HG03095 (cell line): ENCODE results near the gene TEN1.

ENCODE experiments used
- ATAC-seq: cut with Tn5 transposase; IDR thresholded peaks from one replicate; pipeline ENCODE4 v1.9.1; 2021; ENCODE audit warnings: moderate library complexity; ENCODE audit not compliant: unreplicated experiment

Gene TEN1

DNA sequence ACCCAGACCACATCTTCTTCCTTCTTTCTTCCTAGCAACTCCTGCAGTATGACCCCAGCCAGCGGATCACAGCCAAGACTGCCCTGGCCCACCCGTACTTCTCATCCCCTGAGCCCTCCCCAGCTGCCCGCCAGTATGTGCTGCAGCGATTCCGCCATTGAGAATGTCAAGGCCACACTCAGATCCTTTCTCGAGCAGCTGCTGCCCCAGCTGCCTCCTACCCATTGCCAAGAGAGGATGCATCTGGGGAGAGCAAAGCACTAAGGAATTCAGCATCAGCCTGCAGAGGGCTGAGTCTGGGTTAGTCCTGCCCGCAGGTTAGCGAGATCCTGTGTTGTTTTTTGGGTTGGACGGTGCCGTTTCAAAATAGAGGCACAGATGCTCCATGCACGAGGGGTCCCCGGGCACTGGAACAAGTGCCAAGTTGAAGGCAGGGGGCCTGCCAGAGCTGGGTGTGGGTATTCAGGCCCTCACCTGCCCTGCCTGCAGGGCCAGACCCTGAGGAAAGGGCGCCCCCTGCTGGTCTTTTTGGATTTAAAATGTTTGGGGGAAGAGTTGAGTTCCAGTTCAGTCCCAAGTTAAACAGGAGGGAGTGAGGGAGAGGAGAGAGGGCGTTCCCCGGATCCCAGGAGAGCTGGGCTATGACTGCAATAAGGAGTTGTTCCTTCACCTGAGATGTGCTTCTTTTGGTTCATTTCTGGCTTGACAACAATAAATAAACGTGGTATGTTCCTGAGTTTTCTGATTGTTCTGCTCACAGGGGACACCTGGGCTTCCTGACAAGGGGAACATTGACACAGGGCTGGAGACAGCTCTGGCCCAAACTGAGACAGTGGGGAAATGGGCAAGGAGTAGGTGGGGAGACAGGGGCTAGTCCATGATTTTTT lies 26.5 kb downstream of the TEN1 start:
- ATAC-seq, result no peak

DNA sequence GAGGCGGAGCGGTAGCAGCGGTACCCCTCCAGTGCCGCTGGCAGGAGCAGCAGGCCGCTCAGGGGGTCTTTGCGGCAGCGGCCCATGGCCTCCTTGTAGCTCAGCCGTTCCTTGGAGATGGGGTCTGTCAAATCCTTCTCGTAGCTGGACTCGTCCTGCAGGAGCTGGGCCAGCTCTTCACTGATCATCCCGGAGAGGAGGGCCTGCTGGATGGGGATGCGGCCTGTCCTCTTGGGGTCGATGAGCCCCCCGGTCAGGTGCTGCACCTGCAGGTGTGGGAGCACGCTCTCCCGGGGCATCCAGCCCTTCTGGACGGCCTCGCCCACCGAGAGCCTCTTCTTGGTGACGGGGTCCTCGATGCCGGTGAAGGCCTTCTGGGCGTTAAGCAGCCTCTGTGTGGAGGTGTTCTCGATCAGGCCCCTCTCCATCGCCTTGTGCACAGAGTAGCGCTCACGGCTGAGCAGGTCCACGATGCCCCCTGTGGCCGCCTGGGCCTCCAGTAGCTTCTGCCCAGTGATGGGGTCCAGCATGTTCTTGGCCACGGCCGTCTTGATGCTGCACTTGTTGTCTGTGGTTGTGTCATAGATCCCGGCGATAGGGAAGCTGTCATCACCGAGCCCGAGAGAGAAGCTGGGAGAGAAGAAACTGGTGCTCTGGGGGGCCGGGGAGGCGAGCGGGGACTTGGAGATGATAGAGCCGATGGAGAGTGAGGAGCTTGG lies 28.2 kb downstream of the TEN1 start:
- ATAC-seq, result no peak

DNA sequence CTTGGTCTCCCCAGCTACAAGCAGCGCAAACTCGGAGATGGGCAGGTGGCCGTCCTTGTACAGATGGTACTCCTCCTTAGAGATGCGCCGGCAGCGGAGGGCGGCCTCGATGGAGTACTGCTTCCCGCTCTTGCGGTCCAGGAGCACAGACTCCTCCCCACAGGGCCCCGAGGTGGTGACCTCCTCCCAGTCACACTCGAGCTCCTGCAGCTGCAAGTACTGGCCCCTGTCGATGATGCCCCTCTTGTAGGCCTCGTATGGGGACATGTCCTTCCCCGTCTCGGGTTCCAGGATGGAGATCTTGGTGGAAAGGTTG lies 28.8 kb downstream of the TEN1 start:
- no peak for ATAC-seq

DNA sequence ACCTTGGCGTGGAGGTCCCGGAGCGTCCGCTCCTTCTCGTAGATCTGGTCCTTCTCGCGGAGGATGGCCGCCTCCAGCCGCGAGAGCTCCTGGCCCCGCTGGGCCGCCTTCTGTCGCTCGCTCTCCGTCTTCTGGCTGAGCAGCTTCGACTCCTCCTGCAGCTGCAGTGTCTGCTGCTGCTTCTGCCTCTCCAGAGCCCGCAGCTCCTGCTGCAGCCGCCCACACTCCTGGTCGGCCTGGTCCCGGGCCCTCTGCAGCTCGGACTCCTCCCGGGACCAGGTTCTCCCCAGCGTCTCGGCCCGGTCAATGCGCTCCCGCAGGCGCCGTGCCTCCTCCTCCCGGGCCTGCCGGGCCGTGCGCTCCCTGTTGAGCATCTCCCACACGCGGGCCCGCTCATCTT lies 29.2 kb downstream of the TEN1 start:
- no peak for ATAC-seq

GRCh38 chr17:76008630-76009425 lies 29.8 kb downstream of the TEN1 start:
- ATAC-seq, result no peak

DNA sequence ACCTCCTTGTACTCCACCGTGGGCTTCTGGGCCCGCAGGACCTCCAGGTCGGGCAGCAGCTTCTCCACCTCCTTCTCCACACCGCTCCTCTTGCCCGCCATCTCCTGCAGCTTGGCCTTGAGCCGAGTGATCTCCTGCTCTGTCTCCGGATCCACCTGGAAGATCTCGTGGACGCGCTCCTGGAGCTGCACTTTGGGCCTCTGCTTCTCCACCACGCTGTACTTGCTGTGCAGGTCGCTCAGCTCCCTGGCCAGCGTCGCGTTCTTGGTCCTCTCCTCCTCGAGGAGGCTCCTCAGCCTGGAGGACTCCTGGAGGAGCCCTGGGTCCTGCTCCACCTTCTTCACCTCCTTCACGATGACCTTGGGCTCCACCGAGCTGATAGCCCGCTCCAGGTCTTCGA lies 30.4 kb downstream of the TEN1 start:
- no peak for ATAC-seq

DNA sequence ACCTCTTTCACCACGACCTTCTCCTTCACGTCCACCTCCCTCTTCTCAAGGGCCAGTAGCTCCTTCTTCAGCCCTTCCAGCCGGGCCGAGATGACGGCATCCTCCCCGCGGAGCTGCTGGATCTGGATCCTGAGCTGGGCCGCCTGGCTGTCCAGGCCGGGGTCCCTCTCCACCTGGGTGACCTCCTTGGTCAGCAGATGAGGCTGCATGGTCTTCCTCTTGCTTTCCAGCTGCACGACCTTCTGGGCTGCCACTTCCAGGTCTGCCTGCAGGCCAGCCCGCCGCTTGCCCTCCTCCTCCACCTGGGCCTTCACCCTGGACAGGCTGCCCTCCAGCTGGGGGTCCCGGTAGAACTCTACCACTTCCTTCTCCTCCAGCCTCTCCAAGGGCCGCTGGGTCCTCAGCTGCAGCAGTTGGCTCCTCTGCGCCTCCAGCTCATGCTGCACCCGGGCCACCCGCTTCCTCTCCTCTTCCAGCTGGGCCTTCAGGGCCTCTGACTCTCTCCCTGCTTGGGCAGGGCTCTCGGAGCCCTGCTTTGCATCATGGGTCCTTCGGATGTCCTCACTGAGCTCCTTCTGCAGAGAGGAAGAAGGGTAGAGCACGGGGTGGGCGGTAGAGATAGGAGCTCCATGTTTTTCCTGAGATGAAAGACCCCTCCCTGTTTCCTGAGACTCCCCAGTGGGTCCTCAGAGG lies 31.1 kb downstream of the TEN1 start:
- ATAC-seq, result no peak

DNA sequence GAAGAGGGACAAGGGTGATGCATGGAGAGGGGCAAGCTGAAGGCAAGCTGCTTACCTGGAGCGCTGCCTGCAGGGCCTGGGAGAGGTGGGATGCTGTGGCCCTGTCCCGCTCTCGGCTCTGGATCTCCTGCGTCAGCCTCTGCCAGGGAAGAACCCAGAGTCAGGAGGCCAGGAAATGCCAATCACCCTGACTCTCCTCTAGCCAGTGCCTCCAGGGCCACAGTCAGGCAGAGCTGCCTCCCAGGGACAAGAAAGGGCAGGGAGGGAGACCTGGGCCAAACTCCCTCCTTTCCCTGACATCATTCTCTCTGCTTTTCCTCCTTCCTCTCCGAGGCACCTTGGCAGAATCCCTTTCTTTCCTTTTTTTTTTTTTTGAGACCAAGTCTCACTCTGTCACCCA lies 32.9 kb downstream of the TEN1 start:
- ATAC-seq, result no peak

- no peak for ATAC-seq
Observed at GRCh38 chr17:76013377-76013932, 34.4 kb downstream of the TEN1 start.

GRCh38 chr17:76014100-76014924 lies 35.3 kb downstream of the TEN1 start:
- ATAC-seq, result no peak

- ATAC-seq, result no peak
Observed at GRCh38 chr17:76014925-76015261, 35.9 kb downstream of the TEN1 start.

GRCh38 chr17:76017481-76018339 lies 38.7 kb downstream of the TEN1 start:
- no peak for ATAC-seq

DNA sequence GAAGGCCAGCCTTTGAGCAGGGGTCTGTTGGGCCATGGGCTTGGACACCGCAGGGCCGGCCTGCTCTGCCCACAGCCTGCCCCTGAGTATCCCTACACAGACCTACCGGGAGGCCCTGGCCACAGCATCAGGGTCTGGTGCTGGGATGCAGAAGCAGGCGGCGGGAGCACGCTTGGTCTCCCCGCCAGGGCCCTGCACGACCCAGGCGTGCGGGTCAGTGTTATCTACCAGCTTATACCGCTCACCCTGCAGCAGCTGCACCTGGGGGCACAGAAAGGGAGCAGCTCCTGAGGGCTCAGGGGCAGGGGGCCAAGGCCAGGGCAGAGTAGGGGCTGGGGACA lies 39.3 kb downstream of the TEN1 start:
- ATAC-seq, result no peak

GRCh38 chr17:76018801-76019200 lies 39.8 kb downstream of the TEN1 start:
- ATAC-seq, result no peak

GRCh38 chr17:76019833-76020467 lies 40.9 kb downstream of the TEN1 start:
- ATAC-seq, result no peak

DNA sequence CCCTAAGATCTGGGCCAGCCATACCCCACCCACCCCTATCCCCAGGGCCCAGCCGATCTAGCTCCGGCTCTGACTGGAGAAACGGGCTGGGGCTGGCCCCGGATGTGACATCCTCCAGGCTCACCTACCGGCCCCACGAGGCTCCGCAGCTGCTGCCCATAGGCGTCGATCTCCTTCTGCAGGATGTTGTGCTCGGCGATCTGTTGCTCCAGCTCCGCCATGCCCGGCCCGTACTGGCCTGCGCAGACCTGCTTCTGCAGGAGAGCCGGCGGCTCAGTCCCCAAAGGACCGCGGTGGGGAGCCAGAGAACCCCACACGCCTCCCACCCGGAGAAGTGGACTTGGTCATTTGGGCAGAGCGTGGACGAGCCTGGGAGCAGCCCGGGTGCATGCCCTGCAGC lies 43.2 kb downstream of the TEN1 start:
- ATAC-seq, result no peak

DNA sequence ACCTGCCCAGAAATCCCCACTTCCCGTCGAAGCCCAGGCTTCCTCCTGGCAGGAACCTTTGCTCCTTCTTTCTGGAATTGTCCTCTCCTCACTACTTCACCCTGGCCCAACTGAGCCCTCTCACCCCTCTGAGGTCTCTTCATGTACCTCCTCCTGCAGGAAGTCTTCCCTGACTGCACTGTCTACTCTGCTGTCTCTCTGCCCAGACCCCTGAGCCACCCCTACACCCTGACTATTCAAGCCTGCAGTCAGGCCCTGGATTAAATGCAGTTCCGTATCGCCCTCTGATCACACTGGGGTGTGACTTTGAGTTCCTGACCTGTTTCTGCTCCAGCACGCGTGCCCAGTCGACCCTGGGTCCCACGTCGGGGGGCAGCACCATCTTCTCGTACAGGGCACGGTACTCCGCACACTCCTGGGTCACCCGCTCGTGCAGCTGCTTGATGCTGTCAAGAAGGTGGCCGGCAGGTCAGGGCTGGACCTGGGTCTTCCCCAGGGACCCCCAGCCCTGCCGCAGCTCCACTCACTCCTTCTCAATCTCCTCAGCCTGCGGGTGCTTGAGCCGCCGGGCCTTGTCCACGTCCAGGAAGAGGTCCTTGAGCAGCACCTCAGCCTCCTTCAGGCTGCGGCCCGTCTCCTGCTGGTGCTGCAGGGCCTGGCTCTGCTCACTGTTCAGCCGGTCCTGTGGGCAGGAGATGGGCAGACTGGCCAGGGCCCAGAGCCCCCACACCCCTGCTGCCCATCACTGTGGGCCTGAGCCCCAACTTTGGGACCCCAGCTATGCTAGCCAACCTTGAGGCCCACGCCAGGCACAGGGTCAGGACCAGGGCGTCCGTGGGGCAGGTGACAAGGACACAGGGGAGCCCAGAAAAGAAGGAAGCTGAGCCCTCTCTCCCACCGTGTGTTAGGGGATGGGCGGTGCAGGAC lies 44.2 kb downstream of the TEN1 start:
- ATAC-seq, result no peak

DNA sequence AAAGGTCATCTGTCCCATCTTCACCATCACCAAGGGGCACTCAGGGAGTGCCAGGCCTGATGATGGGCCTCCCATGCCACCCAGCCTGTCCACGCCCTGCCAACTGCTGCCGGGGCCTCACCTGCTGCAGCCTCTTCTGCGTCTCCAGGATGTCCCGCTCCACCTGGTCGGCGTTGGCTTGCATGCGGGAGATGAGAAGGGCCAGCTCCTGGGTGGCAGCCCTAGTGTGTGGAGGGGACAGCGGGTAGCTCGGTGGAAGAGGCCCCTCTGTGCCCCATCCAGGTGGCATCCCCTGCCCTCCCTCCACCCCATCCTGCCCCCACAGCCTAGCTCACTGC lies 44.8 kb downstream of the TEN1 start:
- ATAC-seq, result no peak
